Bronchial epithelial cell (primary cell): ENCODE measurements around the gene SERPINA12. TPM values are rescaled to one million over a fixed set of nuclear protein-coding genes. Genes with fewer than 3 reads are reported as not detected.

ENCODE experiments used
- DNase-seq: peaks from one replicate; pipeline ENCODE4 v3.0.0-alpha.2; 2010; ENCODE audit warnings: low read depth
- FAIRE-seq: peaks from 2 replicates; lab custom pipeline; 2011; peaks lifted over from hg19 to GRCh38; lab: Jason Lieb, UNC
- H3K27me3 ChIP-seq: 2 replicates; pipeline ENCODE4 v1.5.1; 2011; ENCODE audit warnings: low read length; ENCODE audit not compliant: control insufficient read depth, insufficient read depth
- H3K36me3 ChIP-seq: 2 replicates; pipeline ENCODE4 v1.5.1; 2011; ENCODE audit warnings: low read length; ENCODE audit not compliant: control insufficient read depth, insufficient read depth
- H3K4me3 ChIP-seq: 2 replicates; pipeline ENCODE4 v1.5.1; 2011; ENCODE audit warnings: mild to moderate bottlenecking, low read depth, low read length, control low read depth
- total RNA-seq: library from RNA; depleted of rRNA; stranded (reverse); fragments of >200 nt; gene quantifications from 2 replicates; pipeline ENCODE4 v1.2.1, GENCODE V29; 2014
- TF ChIP-seq, protein P1 (sequence below): IDR thresholded peaks from 2 replicates; pipeline ENCODE4 v1.5.1; 2011; ENCODE audit warnings: mild to moderate bottlenecking, moderate library complexity, low read length, control low read depth, inconsistent platforms; ENCODE audit not compliant: insufficient read depth, severe bottlenecking

Gene SERPINA12
- total RNA-seq, 1 donor from 2014 or later: not detected

DNA sequence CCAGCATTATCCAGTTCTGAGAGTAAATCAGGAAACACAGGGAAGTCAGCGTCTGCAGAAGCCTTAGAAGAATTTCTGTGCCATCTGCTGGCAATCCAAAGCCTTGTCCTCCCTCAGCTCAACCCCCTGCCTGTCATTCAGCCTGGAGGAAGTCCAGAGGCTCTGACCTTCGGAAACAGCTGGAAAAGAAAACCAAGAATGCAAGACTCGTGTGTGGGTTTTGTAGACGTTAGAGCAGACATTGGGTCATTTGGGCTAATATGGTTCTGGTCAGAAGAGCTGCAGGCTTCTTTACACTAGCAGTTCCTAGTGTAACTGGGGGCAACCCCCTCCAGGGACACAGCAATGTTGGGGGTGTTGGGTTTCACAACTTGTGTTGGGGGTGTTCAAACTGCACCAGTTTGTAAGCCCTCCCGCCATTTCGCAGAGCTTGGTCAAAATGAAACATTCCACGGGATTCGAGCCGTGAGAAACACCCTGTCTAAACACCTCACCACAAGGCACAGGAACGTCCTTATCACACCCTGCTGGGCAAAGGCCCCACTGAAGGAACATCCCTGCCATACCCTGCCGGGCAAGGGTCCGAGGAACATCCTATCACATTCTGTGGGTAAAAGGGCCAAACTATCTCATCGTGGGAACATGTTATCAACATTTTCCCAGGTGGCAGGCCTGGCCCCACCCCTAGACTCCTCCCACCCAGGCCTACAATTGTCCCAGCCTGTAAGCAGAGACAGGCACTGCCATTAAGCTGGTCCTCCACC is 30.9 kb upstream of the SERPINA12 start:
- TF ChIP-seq, protein P1, sequence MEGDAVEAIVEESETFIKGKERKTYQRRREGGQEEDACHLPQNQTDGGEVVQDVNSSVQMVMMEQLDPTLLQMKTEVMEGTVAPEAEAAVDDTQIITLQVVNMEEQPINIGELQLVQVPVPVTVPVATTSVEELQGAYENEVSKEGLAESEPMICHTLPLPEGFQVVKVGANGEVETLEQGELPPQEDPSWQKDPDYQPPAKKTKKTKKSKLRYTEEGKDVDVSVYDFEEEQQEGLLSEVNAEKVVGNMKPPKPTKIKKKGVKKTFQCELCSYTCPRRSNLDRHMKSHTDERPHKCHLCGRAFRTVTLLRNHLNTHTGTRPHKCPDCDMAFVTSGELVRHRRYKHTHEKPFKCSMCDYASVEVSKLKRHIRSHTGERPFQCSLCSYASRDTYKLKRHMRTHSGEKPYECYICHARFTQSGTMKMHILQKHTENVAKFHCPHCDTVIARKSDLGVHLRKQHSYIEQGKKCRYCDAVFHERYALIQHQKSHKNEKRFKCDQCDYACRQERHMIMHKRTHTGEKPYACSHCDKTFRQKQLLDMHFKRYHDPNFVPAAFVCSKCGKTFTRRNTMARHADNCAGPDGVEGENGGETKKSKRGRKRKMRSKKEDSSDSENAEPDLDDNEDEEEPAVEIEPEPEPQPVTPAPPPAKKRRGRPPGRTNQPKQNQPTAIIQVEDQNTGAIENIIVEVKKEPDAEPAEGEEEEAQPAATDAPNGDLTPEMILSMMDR: no peak
- H3K36me3 ChIP-seq: no peaks in the 10 kb centered on the region
- no peaks in the 10 kb centered on the region for H3K27me3 ChIP-seq
- no peak overlapping the region for H3K4me3 ChIP-seq
- FAIRE-seq (no peak), DNase-seq (no peak)

DNA sequence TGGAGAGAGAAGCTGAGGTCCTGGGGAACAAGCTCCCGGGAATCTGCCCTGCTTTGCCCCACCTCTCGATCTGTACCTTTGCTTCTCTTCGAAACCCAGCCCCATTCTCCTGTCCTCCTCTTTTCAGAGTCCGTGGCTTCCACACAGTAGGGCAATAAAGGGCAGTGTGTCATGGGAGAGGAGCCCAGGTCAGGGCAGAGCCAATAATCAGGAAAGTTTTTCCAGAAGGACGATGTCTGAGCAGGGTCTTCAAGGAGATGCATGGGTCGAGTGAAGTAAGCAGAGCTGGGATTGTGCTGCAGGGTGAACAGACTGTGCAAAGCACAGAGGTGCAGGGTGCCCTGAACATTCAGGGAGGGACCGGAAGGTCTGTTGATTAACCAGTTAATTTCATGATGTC is 29.9 kb upstream of the SERPINA12 start:
- no peak for DNase-seq
- no peak for FAIRE-seq

DNA sequence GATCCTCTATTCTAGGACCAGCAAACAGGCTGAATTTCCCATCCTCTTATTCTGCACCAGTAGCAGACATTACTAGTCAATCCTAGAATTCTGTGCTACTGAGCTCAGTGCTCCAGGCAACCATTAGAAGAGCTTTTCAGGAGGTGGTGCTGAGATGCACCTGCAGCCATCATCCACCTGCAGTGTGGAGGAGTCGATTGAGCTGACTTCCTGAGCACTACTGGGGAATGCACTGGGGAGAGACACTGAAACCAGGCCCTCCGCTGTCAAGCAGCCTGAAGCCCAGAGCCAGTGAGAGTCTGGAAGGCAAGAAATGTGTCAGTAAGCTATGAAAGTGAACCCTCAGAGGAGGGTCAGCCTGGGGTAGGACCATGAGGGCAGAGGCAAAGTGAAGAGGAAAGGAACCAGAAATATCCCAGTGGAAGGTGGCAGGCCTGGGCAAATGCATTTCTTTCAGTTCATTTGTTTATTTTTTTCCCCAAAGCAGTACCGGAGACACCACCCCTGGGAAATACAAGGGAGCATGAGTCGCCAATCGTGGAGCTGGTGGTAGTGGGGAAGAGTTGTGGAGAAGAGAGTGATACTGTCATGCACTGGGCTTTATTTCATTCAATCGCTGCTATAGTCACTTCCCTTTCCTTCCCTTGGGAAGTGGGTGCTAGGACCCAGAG is 28.9 kb upstream of the SERPINA12 start:
- DNase-seq (no peak), FAIRE-seq (no peak)
- no peak overlapping the region for H3K4me3 ChIP-seq
- no peaks in the 10 kb centered on the region for H3K36me3 ChIP-seq
- no peaks in the 10 kb centered on the region for H3K27me3 ChIP-seq
- TF ChIP-seq, protein P1: no peak

More for the DNA sequence above, 29.9 kb upstream of the SERPINA12 start:
- Histone ChIP-seq H3K27me3 (no peaks in the 10 kb centered on the region), H3K4me3 (no peak overlapping the region), H3K36me3 (no peaks in the 10 kb centered on the region)
- TF ChIP-seq, protein P1: no peak

DNA sequence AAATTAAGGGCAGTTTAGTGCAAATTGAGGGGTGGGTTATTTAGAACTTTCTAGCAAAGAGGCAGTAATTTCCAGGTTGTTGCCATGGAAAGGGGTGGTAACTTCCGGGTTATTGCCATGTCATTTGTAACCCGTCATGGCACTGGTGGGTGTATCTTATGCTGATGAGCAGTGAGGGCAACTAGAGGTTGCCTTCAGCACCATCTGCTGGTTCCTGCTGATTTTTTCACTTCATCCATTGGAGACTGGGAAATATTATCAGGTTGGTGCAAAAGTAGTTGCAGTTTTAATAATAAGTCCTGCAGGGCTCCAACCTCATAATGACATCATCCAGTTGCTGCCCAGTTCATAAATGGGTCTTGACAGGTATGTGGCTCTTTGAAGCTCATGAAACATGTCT is 27.6 kb upstream of the SERPINA12 start:
- DNase-seq (peak; percentile 25), FAIRE-seq (no peak)
- Histone ChIP-seq H3K4me3 (no peak overlapping the region), H3K36me3 (no peaks in the 10 kb centered on the region), H3K27me3 (no peaks in the 10 kb centered on the region)
- TF ChIP-seq, protein P1: no peak

DNA sequence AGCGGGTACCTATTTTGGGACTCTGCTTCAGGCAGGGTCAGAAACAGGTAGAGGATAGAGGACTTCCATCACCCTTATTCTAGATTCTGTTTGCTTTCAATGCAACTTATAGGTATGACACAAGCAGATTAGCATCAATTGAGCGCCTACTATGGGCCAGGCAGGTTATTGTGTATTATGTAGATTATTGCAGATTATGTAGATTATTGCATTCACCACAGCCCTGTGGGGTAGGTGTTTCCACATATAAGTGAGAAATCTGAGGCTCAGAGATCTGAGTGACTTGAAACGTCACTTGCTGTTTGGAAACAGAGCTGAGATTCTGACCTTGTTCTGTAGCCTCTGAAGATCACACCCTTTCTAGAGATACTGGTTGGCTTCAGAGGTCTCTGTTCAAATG is 26.2 kb upstream of the SERPINA12 start:
- FAIRE-seq (no peak), DNase-seq (no peak)
- Histone ChIP-seq H3K27me3 (no peaks in the 10 kb centered on the region), H3K36me3 (no peaks in the 10 kb centered on the region), H3K4me3 (no peak overlapping the region)
- TF ChIP-seq, protein P1: no peak
